ENCODE data around the gene HPS5.
A peak's percentile ranks its signal among the peaks of the same experiment; 100 is the strongest.
"Not testable (repeated sequence)": the region's sequence is repeated elsewhere in the genome, so short reads cannot be mapped to it uniquely, and the experiment has no call there.

HPS5 gene

GRCh38 chr11:18321969-18322711, at the start of gene HPS5, which contains the start of gene GTF2H1:
HPS5 (minus strand) TSS chr11:18322140; CDS start chr11:18317858, 4,282 bp downstream.
GTF2H1 (plus strand) TSS chr11:18322567; CDS start chr11:18333075, 10,508 bp downstream.
- DNase-seq: peak; percentile 88

- DNase-seq: no peak
Observed at GRCh38 chr11:18371279-18371678, 49.3 kb upstream of the HPS5 start.

- no peak for DNase-seq
Observed at GRCh38 chr11:18369398-18369797, 47.5 kb upstream of the HPS5 start.

GRCh38 chr11:18368221-18368620, 46.3 kb upstream of the HPS5 start:
- DNase-seq: no peak

GRCh38 chr11:18367431-18367830, 45.5 kb upstream of the HPS5 start:
- DNase-seq: no peak

GRCh38 chr11:18366286-18366685, 44.3 kb upstream of the HPS5 start:
- no peak for DNase-seq

- DNase-seq: no peak
Observed at GRCh38 chr11:18365741-18366140, 43.8 kb upstream of the HPS5 start.

GRCh38 chr11:18364495-18365073, 42.6 kb upstream of the HPS5 start:
- no peak for DNase-seq

- DNase-seq: no peak
Observed at GRCh38 chr11:18361154-18361553, 39.2 kb upstream of the HPS5 start.

GRCh38 chr11:18358646-18359045, 36.7 kb upstream of the HPS5 start:
- DNase-seq: no peak

GRCh38 chr11:18352581-18352980, 30.6 kb upstream of the HPS5 start:
- DNase-seq: no peak

- DNase-seq: no peak
Observed at GRCh38 chr11:18347471-18348125, 25.7 kb upstream of the HPS5 start.

- no peak for DNase-seq
Observed at GRCh38 chr11:18332891-18333290, 11.0 kb upstream of the HPS5 start.

- no peak for DNase-seq
Observed at GRCh38 chr11:18332302-18332701, 10.4 kb upstream of the HPS5 start.

GRCh38 chr11:18330921-18331320, 9.0 kb upstream of the HPS5 start:
- DNase-seq: no peak

- no peak for DNase-seq
Observed at GRCh38 chr11:18329196-18329870, 7.4 kb upstream of the HPS5 start.

- DNase-seq: no peak
Observed at GRCh38 chr11:18324381-18324780, 2.4 kb upstream of the HPS5 start.

GRCh38 chr11:18323881-18324280, 1.9 kb upstream of the HPS5 start:
- DNase-seq: not testable (repeated sequence)

- no peak for DNase-seq
Observed at GRCh38 chr11:18322818-18323570, 1.1 kb upstream of the HPS5 start.

- DNase-seq: no peak
Observed at GRCh38 chr11:18321578-18321968, 367 bp downstream of the HPS5 start.

- no peak for DNase-seq
Observed at GRCh38 chr11:18320617-18321016, 1.3 kb downstream of the HPS5 start.

GRCh38 chr11:18319914-18320313, 2.0 kb downstream of the HPS5 start:
- no peak for DNase-seq

- no peak for DNase-seq
Observed at GRCh38 chr11:18317551-18317950, 4.4 kb downstream of the HPS5 start.

Measured in 8988T (cell line).